Activated CD4-positive, alpha-beta memory T cell treated with anti-CD3 and anti-CD28 coated beads, Interleukin-2, amount 10 ng/mL, durations not matched to agents 7 days and 5 days (primary cell): ENCODE measurements around the gene SOX11. TPM values are rescaled to one million over a fixed set of nuclear protein-coding genes. Genes with fewer than 3 reads are reported as not detected.

Experiments used
- CTCF ChIA-PET: fragments of 350-600 bp; sonication (Branson Sonifier 250); formaldehyde crosslinking; loops from one replicate; lab custom pipeline; 2021; ENCODE audit warnings: antibody characterized with exemption, inconsistent platforms; lab: Charles Lee
- POLR2A ChIA-PET: fragments of 350-600 bp; sonication (Branson Sonifier 250); formaldehyde crosslinking; loops from one replicate; lab custom pipeline; 2021; ENCODE audit warnings: antibody characterized with exemption; lab: Charles Lee
- DNase-seq: peaks from one replicate; pipeline ENCODE4 v3.0.0-alpha.2; 2020
- H3K27ac Mint-ChIP-seq: one replicate; pipeline ENCODE4 v1.8.0; 2021; ENCODE audit warnings: mild to moderate bottlenecking, mixed read lengths
- H3K27me3 Mint-ChIP-seq: one replicate; pipeline ENCODE4 v1.8.0; 2021; ENCODE audit warnings: mixed read lengths
- H3K36me3 Mint-ChIP-seq: one replicate; pipeline ENCODE4 v1.8.0; 2021; ENCODE audit warnings: low read depth, mixed read lengths
- H3K4me1 Mint-ChIP-seq: one replicate; pipeline ENCODE4 v1.8.0; 2021; ENCODE audit warnings: mixed read lengths
- H3K4me3 Mint-ChIP-seq: one replicate; pipeline ENCODE4 v1.8.0; 2021; ENCODE audit warnings: mild to moderate bottlenecking, mixed read lengths
- H3K9me3 Mint-ChIP-seq: one replicate; pipeline ENCODE4 v1.8.0; 2021; ENCODE audit warnings: mixed read lengths
- total RNA-seq, 2 experiments: library from RNA; stranded (reverse); gene quantifications; one replicate each; pipeline ENCODE4 v1.2.3, GENCODE V29; 2021

SOX11 gene
- total RNA-seq, 2 experiments from 2014 or later, result not detected

- no peak for DNase-seq
- Mint-ChIP-seq H3K4me3 (no peak overlapping the region), H3K9me3 (peaks cover 9% of the 10 kb centered on the region), H3K4me1 (no peaks in the 10 kb centered on the region), H3K27me3 (no peaks in the 10 kb centered on the region), H3K36me3 (no peaks in the 10 kb centered on the region), H3K27ac (no peak overlapping the region)
- POLR2A ChIA-PET, result no interaction called here
- CTCF ChIA-PET, result no interaction called here
Measured at GRCh38 chr2:5719629-5720334, 27.6 kb downstream of the SOX11 start.

GRCh38 chr2:5720426-5720825, 28.2 kb downstream of the SOX11 start:
- Mint-ChIP-seq H3K9me3 (peaks cover 9% of the 10 kb centered on the region), H3K36me3 (no peaks in the 10 kb centered on the region), H3K4me3 (no peak overlapping the region), H3K27me3 (no peaks in the 10 kb centered on the region), H3K4me1 (no peaks in the 10 kb centered on the region), H3K27ac (no peak overlapping the region)
- ChIA-PET POLR2A (no interaction called here), CTCF (no interaction called here)
- no peak for DNase-seq

GRCh38 chr2:5722236-5722635, 30.1 kb downstream of the SOX11 start:
- ChIA-PET CTCF (no interaction called here), POLR2A (no interaction called here)
- DNase-seq, result no peak
- H3K27me3 Mint-ChIP-seq, result no peaks in the 10 kb centered on the region
- no peaks in the 10 kb centered on the region for H3K36me3 Mint-ChIP-seq
- H3K9me3 Mint-ChIP-seq, result peaks cover 9% of the 10 kb centered on the region
- no peak overlapping the region for H3K4me3 Mint-ChIP-seq
- H3K4me1 Mint-ChIP-seq, result no peaks in the 10 kb centered on the region
- H3K27ac Mint-ChIP-seq, result no peak overlapping the region

GRCh38 chr2:5723791-5724735, 31.9 kb downstream of the SOX11 start:
- no peak for DNase-seq
- H3K4me1 Mint-ChIP-seq, result no peaks in the 10 kb centered on the region
- H3K27me3 Mint-ChIP-seq, result no peaks in the 10 kb centered on the region
- POLR2A ChIA-PET, result no interaction called here
- CTCF ChIA-PET, result no interaction called here
- peaks cover 5% of the 10 kb centered on the region for H3K9me3 Mint-ChIP-seq
- H3K27ac Mint-ChIP-seq, result no peak overlapping the region
- H3K4me3 Mint-ChIP-seq, result no peak overlapping the region
- H3K36me3 Mint-ChIP-seq, result no peaks in the 10 kb centered on the region

- no peak for DNase-seq
- H3K27ac Mint-ChIP-seq, result no peak overlapping the region
- H3K36me3 Mint-ChIP-seq, result no peaks in the 10 kb centered on the region
- H3K27me3 Mint-ChIP-seq, result no peaks in the 10 kb centered on the region
- no peaks in the 10 kb centered on the region for H3K4me1 Mint-ChIP-seq
- CTCF ChIA-PET, result no interaction called here
- H3K9me3 Mint-ChIP-seq, result peaks cover 5% of the 10 kb centered on the region
- H3K4me3 Mint-ChIP-seq, result no peak overlapping the region
- POLR2A ChIA-PET, result no interaction called here
Measured at GRCh38 chr2:5725072-5725471, 32.9 kb downstream of the SOX11 start.

- H3K27ac Mint-ChIP-seq, result no peak overlapping the region
- H3K4me1 Mint-ChIP-seq, result no peaks in the 10 kb centered on the region
- no peaks in the 10 kb centered on the region for H3K27me3 Mint-ChIP-seq
- H3K4me3 Mint-ChIP-seq, result no peak overlapping the region
- H3K9me3 Mint-ChIP-seq, result peaks cover 2% of the 10 kb centered on the region
- no peak for DNase-seq
- CTCF ChIA-PET, result no interaction called here
- H3K36me3 Mint-ChIP-seq, result no peaks in the 10 kb centered on the region
- POLR2A ChIA-PET, result no interaction called here
Measured at GRCh38 chr2:5725794-5726463, 33.7 kb downstream of the SOX11 start.

- no peaks in the 10 kb centered on the region for H3K36me3 Mint-ChIP-seq
- POLR2A ChIA-PET, result no interaction called here
- no peak for DNase-seq
- CTCF ChIA-PET, result no interaction called here
- no peak overlapping the region for H3K27ac Mint-ChIP-seq
- H3K9me3 Mint-ChIP-seq, result peaks cover 2% of the 10 kb centered on the region
- no peak overlapping the region for H3K4me3 Mint-ChIP-seq
- no peaks in the 10 kb centered on the region for H3K4me1 Mint-ChIP-seq
- no peaks in the 10 kb centered on the region for H3K27me3 Mint-ChIP-seq
Measured at GRCh38 chr2:5727235-5727634, 35.1 kb downstream of the SOX11 start.

GRCh38 chr2:5729416-5729815, 37.2 kb downstream of the SOX11 start:
- Mint-ChIP-seq H3K9me3 (no peaks in the 10 kb centered on the region), H3K27ac (no peak overlapping the region), H3K27me3 (no peaks in the 10 kb centered on the region), H3K4me3 (no peak overlapping the region), H3K4me1 (no peaks in the 10 kb centered on the region), H3K36me3 (no peaks in the 10 kb centered on the region)
- DNase-seq, result no peak
- ChIA-PET CTCF (no interaction called here), POLR2A (no interaction called here)

- ChIA-PET POLR2A (no interaction called here), CTCF (no interaction called here)
- H3K27me3 Mint-ChIP-seq, result no peaks in the 10 kb centered on the region
- H3K9me3 Mint-ChIP-seq, result no peaks in the 10 kb centered on the region
- H3K36me3 Mint-ChIP-seq, result no peaks in the 10 kb centered on the region
- no peak for DNase-seq
- H3K4me3 Mint-ChIP-seq, result no peak overlapping the region
- no peak overlapping the region for H3K27ac Mint-ChIP-seq
- H3K4me1 Mint-ChIP-seq, result no peaks in the 10 kb centered on the region
Measured at GRCh38 chr2:5730386-5730785, 38.2 kb downstream of the SOX11 start.

- H3K27ac Mint-ChIP-seq, result no peak overlapping the region
- DNase-seq, result no peak
- CTCF ChIA-PET, result no interaction called here
- H3K4me3 Mint-ChIP-seq, result no peak overlapping the region
- no peaks in the 10 kb centered on the region for H3K4me1 Mint-ChIP-seq
- H3K36me3 Mint-ChIP-seq, result no peaks in the 10 kb centered on the region
- POLR2A ChIA-PET, result no interaction called here
- H3K27me3 Mint-ChIP-seq, result no peaks in the 10 kb centered on the region
- no peaks in the 10 kb centered on the region for H3K9me3 Mint-ChIP-seq
Measured at GRCh38 chr2:5734859-5735520, 42.8 kb downstream of the SOX11 start.

GRCh38 chr2:5735521-5735861, 43.3 kb downstream of the SOX11 start:
- POLR2A ChIA-PET, result no interaction called here
- no peaks in the 10 kb centered on the region for H3K9me3 Mint-ChIP-seq
- no peak for DNase-seq
- no peaks in the 10 kb centered on the region for H3K4me1 Mint-ChIP-seq
- no peaks in the 10 kb centered on the region for H3K36me3 Mint-ChIP-seq
- no peaks in the 10 kb centered on the region for H3K27me3 Mint-ChIP-seq
- no peak overlapping the region for H3K27ac Mint-ChIP-seq
- CTCF ChIA-PET, result no interaction called here
- no peak overlapping the region for H3K4me3 Mint-ChIP-seq

- no peak for DNase-seq
- Mint-ChIP-seq H3K36me3 (no peaks in the 10 kb centered on the region), H3K27ac (no peak overlapping the region), H3K27me3 (no peaks in the 10 kb centered on the region), H3K4me3 (no peak overlapping the region), H3K4me1 (no peaks in the 10 kb centered on the region), H3K9me3 (no peaks in the 10 kb centered on the region)
- POLR2A ChIA-PET, result no interaction called here
- CTCF ChIA-PET, result no interaction called here
Measured at GRCh38 chr2:5736050-5736449, 43.9 kb downstream of the SOX11 start.

- ChIA-PET POLR2A (no interaction called here), CTCF (no interaction called here)
- Mint-ChIP-seq H3K9me3 (no peaks in the 10 kb centered on the region), H3K27ac (no peak overlapping the region), H3K4me3 (no peak overlapping the region), H3K4me1 (no peaks in the 10 kb centered on the region), H3K27me3 (no peaks in the 10 kb centered on the region), H3K36me3 (no peaks in the 10 kb centered on the region)
- no peak for DNase-seq
Measured at GRCh38 chr2:5736886-5737285, 44.7 kb downstream of the SOX11 start.
